Adrenal gland (tissue), 12 donors: ENCODE results near the gene COPZ2. TPM values are rescaled to one million over a fixed set of nuclear protein-coding genes. Genes with fewer than 3 reads are reported as not detected.

Experiments used
- DNase-seq, 7 donors: peaks; one replicate each; pipeline ENCODE4 v3.0.0-alpha.2; 2019 to 2020
- H3K27ac ChIP-seq, 5 donors: fragments of 200-600 bp; sonication (generic) in 4 of 5; 1 replicate in 3 of 5; 2 replicates in 2 of 5; pipeline versions ENCODE4 v1.5.1 to v1.8.0; 2016 to 2020; ENCODE audit warnings: mild to moderate bottlenecking in 1 of 5
- H3K27me3 ChIP-seq: fragments of 200-600 bp; 2 replicates; pipeline ENCODE4 v1.8.0; 2021
- H3K36me3 ChIP-seq, 2 donors: fragments of 200-600 bp; replicated peaks in 1 of 2; 1 replicate in 1 of 2; 2 replicates in 1 of 2; pipeline versions ENCODE4 v1.5.1 to v1.8.0; 2018 to 2022
- H3K4me1 ChIP-seq, 2 donors: fragments of 200-600 bp; replicated peaks in 1 of 2; 1 replicate in 1 of 2; 2 replicates in 1 of 2; pipeline versions ENCODE4 v1.5.1 to v1.8.0; 2018 to 2021
- H3K4me3 ChIP-seq, 4 donors: fragments of 200-600 bp; sonication (generic) in 3 of 4; one replicate each; pipeline ENCODE4 v1.5.1; 2016 to 2018
- H3K9me3 ChIP-seq, 3 donors: fragments of 200-600 bp; sonication (generic) in 1 of 3; replicated peaks in 1 of 3; 1 replicate in 2 of 3; 2 replicates in 1 of 3; pipeline versions ENCODE4 v1.5.1 to v1.8.0; 2016 to 2021
- POLR2A ChIP-seq, 2 donors: fragments of 450-650 bp; IDR thresholded peaks; one replicate each; pipeline ENCODE4 v1.6.1; 2017; ENCODE audit warnings: antibody characterized with exemption in 2 of 2, mild to moderate bottlenecking in 2 of 2, moderate library complexity in 1 of 2
- WGBS, 4 donors: extraction: QIAGEN DNeasy Blood & Tissue Kit in 2 of 4; methylation state at CpG; one replicate each; pipeline versions ENCODE4 v1.1.5 to v1.1.7; 2013 to 2017; 5-methylcytosine and 5-hydroxymethylcytosine counted together
- intact Hi-C, 2 donors: fragments of 100-400 bp; cut with DNase I; formaldehyde crosslinking; loops; one replicate each; pipeline versions ENCODE4 v1.14.1 to v1.15.0; 2022 to 2023
- polyA plus RNA-seq, 3 donors: library from polyadenylated mRNA; stranded (reverse); fragments of 200-250 nt in 2 of 3; fragments of 350-450 nt in 1 of 3; fragmentation: Illumina TruSeq in 1 of 3; extraction: RNeasy Lipid Tissue Mini Kit (QIAGEN cat#74804) in 1 of 3; gene quantifications; one replicate each; pipeline ENCODE4 v1.2.3, GENCODE V29; 2013 to 2014
- total RNA-seq, 9 donors: library from RNA; depleted of rRNA in 4 of 9; stranded (reverse); fragments of >200 nt in 4 of 9; fragments of 120-200 nt in 1 of 9; fragmentation: NEBNext Ultra II Directional in 1 of 9; extraction: Animal tissue kit (Norgen Biotek cat#: 25700) in 1 of 9; gene quantifications; one replicate each; pipeline versions ENCODE4 v1.1.0 to v1.2.4, GENCODE V29; 2013 to 2023
- TF ChIP-seq, protein P1 (sequence below), 6 experiments: fragments of 450-650 bp in 4 of 6; fragments of 200-600 bp in 2 of 6; sonication (generic) in 1 of 6; IDR thresholded peaks; 1 replicate in 5 of 6; 2 replicates in 1 of 6; pipeline versions ENCODE4 v1.5.1 to v1.8.0; 2016 to 2021; ENCODE audit warnings: antibody characterized with exemption in 6 of 6, mild to moderate bottlenecking in 2 of 6, moderate library complexity in 1 of 6
- donor health status: healthy with polysubstance abuse.
- donor health status: Bipolar disorder and iron deficiency.
- donor health status: DM: yes; HTN: yes; CAD: no.
- donor health status: DM: no; HTN: no; CAD: no.
- donor health status: DM: no; HTN: no; CAD: no.
- donor health status: DM: yes; HTN: yes; CAD: no.

COPZ2 gene
- total and polyA plus RNA-seq, 12 donors = 16.3 to 60.1 (median 42.4) TPM

DNA sequence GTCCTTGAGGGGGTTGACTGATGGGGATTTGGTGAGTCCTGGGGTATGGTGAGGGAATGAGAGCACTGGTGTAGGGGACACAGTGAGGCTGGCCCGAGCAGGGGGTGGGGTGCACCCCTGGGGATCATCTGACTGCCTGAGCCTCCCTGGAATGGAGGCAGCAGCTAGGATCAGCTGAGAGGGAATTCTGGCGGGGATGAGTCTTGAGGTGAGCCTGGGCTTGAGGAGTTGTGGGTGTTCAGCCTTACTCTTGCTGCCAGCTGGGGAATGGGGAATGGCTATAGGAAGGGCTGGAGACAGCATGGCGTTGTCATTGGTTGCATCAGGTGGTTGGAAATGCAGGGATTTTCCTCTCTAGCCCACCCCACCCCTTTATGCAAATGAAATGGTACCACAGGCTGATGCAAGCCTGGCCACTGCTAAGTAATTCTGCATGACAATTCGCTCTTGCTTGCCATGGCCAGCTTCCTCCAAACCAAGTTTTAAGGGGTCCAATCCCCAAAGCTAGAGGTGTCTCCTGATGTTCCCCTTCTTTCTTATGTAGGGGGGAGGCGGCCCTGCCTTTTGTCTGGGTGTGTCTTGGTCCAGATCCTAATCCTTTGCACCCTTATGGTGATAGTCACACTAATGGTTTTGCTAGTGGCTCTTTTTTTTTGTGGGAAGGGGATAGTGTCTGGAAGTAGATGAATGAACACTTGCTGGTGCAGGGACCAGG lies 18.1 kb upstream of the COPZ2 start:
- H3K4me3 ChIP-seq = no peak overlapping the region
- peak in 1 of 7 donors; percentile 14 for DNase-seq

GRCh38 chr17:48054238-48055185 lies 16.9 kb upstream of the COPZ2 start:
- H3K36me3 ChIP-seq = peaks cover 0 to 47% of the 10 kb centered on the region in 2 donors
- intact Hi-C loops = no loop called here
- TF ChIP-seq, protein P1, sequence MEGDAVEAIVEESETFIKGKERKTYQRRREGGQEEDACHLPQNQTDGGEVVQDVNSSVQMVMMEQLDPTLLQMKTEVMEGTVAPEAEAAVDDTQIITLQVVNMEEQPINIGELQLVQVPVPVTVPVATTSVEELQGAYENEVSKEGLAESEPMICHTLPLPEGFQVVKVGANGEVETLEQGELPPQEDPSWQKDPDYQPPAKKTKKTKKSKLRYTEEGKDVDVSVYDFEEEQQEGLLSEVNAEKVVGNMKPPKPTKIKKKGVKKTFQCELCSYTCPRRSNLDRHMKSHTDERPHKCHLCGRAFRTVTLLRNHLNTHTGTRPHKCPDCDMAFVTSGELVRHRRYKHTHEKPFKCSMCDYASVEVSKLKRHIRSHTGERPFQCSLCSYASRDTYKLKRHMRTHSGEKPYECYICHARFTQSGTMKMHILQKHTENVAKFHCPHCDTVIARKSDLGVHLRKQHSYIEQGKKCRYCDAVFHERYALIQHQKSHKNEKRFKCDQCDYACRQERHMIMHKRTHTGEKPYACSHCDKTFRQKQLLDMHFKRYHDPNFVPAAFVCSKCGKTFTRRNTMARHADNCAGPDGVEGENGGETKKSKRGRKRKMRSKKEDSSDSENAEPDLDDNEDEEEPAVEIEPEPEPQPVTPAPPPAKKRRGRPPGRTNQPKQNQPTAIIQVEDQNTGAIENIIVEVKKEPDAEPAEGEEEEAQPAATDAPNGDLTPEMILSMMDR (IDR thresholded peaks at IDR 0.05) = no peak
- TF ChIP-seq POLR2A (IDR thresholded peaks at IDR 0.05) = peak in 1 of 2 donors; percentile 29
- H3K27ac ChIP-seq = peak overlapping the region; percentile 2 to 98 (median 92)
- H3K27me3 ChIP-seq = no peaks in the 10 kb centered on the region
- WGBS, 4 donors = 20 to 50% (median 26%) methylated on average over 8 to 34 of the region's 34 CpGs
- DNase-seq = peak; percentile 89 to 96 (median 95)
- peaks cover 59 to 77% of the 10 kb centered on the region in 2 donors for H3K4me1 ChIP-seq
- H3K4me3 ChIP-seq = peak overlapping the region in 2 of 4 donors; percentile 13 to 86
- H3K9me3 ChIP-seq = no peaks in the 10 kb centered on the region

More for the DNA sequence above, 18.1 kb upstream of the COPZ2 start:
- H3K36me3 ChIP-seq = peaks cover 0 to 56% of the 10 kb centered on the region in 2 donors
- intact Hi-C loops = no loop called here
- H3K9me3 ChIP-seq = no peaks in the 10 kb centered on the region
- peak overlapping the region in 2 of 5 donors; percentile 96 to 98 for H3K27ac ChIP-seq
- peaks cover 47 to 66% of the 10 kb centered on the region in 2 donors for H3K4me1 ChIP-seq
- WGBS, 4 donors = 68 to 76% (median 73%) methylated on average over 5 of the region's 5 CpGs
- TF ChIP-seq, protein P1 (IDR thresholded peaks at IDR 0.05) = no peak
- TF ChIP-seq POLR2A (IDR thresholded peaks at IDR 0.05) = no peak
- no peaks in the 10 kb centered on the region for H3K27me3 ChIP-seq

- Histone ChIP-seq H3K4me1 (peaks cover 60 to 81% of the 10 kb centered on the region in 2 donors), H3K4me3 (peak overlapping the region in 1 of 4 donors; percentile 86), H3K9me3 (no peaks in the 10 kb centered on the region), H3K27ac (peak overlapping the region; percentile 2 to 98 (median 92)), H3K36me3 (peaks cover 0 to 40% of the 10 kb centered on the region in 2 donors), H3K27me3 (no peaks in the 10 kb centered on the region)
- peak in 1 of 7 donors; percentile 63 for DNase-seq
- 8 to 17% (median 13%) methylated on average over 6 of the region's 6 CpGs for WGBS, 4 donors
- no peak for TF ChIP-seq POLR2A (IDR thresholded peaks at IDR 0.05)
- intact Hi-C loops = no loop called here
Observed at GRCh38 chr17:48053758-48054237, 16.2 kb upstream of the COPZ2 start.

DNA sequence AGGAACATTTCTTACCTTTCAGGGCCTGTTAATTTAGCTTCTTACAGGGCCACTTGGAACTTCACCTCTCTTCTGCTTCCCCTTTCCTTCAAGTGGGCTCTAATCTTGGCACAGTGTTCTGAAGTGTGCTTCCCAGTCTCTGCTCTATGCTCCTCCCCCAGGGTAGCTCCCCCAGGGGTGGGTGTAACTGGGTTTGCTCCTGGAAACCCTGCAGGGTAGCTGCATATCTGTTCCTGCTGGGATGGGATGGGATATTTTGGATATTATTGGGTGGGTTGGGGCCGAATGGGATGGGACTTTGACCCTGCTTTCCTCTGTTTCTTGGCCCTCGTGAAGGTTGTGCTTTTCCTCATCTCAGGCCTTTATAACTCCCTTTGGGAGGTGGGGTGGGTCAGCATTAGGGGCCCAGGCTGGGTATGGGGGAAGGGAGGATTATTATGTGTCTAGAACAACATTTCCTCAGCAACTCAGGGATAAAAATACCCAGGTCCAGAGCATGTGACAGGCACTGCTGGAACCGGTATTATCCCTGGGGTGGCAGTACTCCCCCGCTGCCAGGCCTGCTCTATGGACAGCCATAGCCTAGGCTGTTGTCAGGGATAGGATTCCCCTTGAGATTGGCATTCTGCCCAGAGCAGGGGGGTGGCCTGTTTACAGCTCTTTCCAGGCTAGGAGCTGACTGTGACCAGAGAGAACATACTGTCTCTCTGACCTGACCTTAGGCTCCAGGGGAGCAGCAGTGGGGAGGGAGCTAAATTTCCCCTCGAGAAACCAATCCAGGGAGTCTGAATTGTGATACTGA lies 15.6 kb upstream of the COPZ2 start:
- peaks cover 60 to 80% of the 10 kb centered on the region in 2 donors for H3K4me1 ChIP-seq
- intact Hi-C loops = no loop called here
- DNase-seq = peak; percentile 80 to 96 (median 91)
- H3K9me3 ChIP-seq = no peaks in the 10 kb centered on the region
- peaks cover 0 to 33% of the 10 kb centered on the region in 2 donors for H3K36me3 ChIP-seq
- H3K27me3 ChIP-seq = no peaks in the 10 kb centered on the region
- peak overlapping the region in 1 of 4 donors; percentile 86 for H3K4me3 ChIP-seq
- TF ChIP-seq POLR2A (IDR thresholded peaks at IDR 0.05) = peak in 1 of 2 donors; percentile 57
- TF ChIP-seq, protein P1 (IDR thresholded peaks at IDR 0.05) = no peak
- 13 to 22% (median 18%) methylated on average over 4 to 5 of the region's 5 CpGs for WGBS, 4 donors
- H3K27ac ChIP-seq = peak overlapping the region; percentile 2 to 98 (median 92)
